Endothelial cell of hepatic sinusoid (primary cell): ENCODE data around the gene TULP4.

Source experiments
- in situ Hi-C: cut with HindIII; loops from 2 replicates; pipeline ENCODE4 v1.10.0; 2017; ENCODE audit warnings: low sequenced_read_pairs

Gene TULP4

DNA sequence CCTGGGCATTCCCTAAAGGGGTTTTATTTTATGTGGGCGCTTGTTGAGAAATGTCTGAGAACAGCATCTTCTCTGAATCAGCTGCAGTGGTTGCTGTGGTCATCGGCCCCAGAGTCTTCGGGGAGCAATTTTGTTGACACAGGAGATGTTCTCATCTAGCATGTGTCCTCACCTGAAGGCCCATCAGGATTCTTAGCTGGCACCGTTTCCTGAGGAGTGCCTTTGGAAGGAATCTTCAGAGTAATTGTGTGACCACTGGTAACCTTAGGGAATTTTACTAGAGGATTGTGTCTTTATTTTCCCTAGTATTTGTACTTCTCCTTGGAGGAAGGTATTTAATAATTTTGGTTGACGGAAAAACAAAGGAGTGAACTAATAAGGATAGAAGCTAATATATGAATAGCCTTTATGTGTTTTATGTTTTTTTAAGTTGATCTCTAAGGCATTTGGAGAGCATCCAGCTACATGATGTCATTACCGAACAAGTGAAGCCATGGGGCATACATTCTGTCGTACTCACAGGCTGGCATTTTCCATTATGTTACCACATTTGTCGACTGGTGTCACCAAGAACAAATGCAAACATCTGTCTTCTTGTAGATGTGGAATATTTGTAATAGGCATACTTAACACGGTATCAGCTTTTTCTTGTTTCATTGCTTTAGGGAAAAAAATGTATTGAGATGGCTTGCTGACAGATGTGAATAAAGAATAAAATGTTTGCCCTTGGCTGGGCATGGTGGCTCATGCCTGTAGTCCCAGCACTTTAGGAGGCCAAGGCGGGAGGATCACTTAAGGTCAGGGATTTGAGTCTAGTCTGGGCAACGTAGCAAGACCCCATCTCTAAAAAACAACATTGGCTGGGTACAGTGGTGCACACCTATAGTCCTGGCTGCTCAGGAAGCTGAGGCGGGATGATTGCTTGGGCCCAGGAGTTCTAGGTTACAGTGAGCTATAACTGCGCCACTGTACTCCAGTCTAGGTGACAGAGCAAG, 41.9 kb downstream of the TULP4 start:
- in situ Hi-C loops, result no loop called here

DNA sequence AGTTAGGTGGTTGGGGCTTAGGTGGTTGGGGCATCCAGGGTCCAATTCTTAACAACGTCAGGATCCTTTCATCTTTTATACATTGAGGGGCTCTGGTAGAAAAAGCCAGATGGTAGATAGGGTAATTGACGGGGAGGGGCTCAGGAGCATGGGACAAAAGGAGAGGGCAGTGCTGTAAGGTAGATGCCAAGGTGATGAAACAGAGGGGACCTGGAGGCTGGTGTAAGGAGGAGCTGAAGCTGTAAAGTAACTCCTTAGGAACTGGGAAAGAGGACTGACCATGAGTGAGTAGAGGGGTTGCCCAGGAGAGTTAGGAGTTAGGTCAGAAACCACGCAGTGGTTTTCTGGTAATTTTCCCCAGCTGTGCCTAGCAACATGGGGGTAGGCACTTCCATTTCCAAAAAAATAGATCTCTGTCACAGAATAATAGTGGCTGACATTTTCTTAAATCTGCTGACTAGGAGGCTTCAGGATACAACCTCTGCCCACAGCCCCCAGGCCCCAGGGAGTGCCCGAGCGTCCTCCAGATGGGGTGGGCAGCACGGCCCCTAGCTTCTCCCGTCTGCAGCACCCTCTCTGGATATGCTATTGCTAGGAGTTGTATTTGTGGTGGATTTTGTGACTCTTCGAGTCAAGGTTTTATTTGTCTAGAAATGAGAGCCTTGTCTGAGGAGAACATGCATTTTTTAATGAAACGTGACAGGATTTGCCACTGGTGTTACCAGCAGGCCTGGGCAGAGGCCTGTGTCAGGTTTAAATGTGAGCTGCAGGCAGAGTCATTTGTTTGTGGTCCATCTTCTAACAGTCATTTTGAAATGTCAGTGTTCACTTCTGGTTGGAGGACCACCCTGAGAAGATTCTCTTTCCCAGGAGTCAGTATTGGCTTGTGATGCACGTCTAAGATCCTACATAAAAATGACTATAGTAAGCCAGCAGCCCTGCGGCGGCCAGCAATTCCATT, 44.6 kb downstream of the TULP4 start:
- in situ Hi-C loops, result no loop called here

DNA sequence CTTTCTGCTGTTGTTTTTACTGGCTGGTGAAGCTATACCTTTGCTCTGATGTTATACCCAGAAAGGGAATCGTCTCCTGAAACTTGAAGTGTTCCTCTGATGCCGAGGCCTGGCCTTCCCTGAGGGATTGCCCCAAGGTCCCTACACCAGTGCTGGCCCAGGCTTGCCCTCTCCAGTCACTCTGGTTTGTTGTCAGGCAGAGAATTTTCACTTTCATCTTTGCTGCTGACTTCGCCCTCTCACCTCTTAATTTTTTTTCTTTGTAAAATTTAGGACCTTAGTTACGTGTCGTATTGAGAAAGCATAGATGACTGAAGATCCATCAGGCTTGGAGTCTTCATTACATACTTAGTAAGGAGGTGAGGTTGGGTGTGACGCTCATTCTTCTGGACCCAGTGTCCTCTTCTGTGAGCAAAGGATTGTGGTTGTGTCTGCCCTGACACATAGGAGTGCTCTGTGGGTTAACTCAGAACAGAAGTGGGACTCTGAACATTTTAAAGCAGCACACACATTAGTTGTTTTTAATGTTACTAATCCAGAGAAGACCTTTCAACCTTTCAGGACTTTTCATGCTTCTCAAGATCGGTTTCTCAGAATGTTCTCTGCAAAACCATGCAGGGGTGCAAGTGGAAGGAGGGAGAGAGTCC, 45.4 kb downstream of the TULP4 start:
- in situ Hi-C loops, result no loop called here

DNA sequence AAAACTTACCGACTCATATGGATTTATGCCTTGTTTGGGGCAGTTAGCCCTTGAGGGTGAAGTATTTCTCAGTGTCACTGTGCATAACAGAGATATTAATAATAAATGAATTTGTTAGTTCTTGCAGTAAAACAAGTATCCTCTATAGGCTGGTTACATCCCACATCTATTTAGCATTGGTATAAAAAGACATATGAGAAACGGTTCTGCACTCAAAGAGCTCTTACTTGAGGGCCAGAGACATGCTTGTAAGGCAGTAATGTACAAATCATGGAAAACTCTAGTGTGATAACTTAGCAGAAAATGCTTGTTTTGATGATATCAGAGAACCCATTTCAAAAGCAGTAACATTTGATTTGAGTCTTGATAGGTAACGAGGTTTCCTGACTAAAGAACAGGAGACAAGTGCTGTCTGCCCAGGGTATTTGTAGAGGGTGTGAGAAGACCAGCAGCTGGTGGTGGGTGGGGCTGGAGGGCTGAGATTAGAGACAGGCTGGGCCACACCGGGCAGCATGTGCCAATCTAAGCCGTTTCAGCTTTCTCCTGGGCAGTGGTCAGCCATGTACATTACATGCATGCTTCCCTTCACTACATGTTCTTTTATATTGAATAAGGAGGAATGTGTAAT, 46.3 kb downstream of the TULP4 start:
- in situ Hi-C loops, result no loop called here

DNA sequence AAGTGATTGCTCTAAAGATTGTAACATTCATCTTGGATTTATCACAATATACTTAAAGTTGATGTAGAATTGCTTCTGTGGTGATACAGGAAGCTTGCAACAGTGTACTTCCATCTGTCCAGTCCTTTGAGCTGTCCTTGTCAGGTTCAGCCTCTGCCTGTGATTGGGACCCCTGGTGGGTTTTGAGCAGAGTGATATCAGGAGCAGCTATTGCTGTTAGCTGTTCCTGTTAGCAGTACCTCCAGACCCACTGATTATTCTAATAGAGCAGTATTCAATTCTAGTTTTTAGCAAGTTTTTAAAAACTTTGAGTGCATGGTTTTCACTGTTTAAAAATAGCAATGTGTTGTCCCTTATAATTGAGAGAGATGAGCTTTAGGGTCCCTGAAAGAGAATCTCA, 48.8 kb downstream of the TULP4 start:
- in situ Hi-C loops, result no loop called here

DNA sequence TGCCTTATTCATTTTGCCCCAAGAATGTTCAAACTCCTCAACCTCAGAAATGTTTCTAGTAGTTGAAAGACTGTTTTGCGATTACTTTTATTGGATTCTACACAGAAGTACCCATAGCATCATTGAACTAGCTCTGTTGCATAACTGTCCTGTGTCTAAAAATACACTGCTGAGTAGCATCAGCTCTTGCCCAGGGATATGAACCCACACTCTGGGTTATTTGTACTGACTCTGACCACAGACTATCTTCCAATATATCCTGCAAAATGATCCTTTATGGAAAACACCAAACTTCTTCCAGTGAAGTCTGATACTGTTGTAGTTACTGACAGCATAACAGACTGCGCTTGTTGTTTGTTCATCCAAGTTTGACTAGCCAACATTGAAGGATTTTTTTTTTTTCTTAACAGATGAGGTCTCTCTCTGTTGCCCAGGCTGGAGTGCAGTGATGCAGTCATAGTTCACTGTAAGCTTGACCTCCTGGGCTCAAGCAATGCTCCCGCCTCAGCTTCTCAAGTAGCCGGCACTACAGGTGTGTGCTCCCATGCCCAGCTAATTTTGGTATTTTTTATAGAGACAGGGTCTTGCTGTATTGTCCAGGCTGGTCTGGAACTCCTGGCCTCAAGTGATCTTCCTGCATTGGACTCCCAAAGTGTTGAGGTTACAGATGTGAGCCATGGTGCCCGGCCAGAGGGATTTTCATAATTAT, 49.9 kb downstream of the TULP4 start:
- in situ Hi-C loops, result no loop called here

DNA sequence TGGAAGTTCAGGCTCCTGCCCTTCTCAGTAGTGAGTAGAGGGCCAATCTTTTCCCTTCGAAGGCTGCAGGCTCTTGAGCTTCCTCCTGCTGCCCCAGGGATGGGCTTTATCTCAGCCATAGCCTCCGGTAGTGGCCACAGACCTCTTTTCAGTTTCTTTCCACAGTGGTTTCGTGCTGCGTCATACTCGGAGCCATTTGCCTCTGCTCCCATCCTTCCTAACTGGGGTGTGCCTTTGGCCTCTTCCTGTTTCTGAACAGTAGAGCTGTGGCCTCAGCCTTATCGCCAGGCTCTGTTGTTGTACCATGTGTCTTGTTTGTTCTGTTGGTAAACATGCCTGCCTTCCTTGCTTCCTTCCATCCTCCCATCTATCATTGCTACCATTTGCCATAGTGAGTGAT, 54.1 kb downstream of the TULP4 start:
- in situ Hi-C loops, result no loop called here

DNA sequence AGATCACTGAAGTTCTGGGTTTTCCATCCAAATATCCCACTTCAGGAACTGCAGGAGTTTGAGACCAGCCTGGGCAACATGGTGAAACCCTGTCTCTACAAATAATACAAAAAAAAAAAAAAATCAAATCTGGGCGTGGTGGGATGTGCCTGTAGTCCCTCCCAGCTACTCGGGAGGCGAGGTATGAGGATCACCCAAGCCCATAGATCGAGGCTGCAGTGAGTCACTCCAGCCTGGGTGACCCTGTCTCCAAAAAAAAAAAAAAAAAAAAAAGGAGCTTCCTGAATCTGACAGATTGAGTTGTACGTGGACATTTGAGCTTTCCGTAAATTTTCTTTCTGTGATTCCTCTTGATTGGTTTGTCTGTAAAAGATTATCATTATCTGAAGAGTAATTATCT, 55.6 kb downstream of the TULP4 start:
- in situ Hi-C loops, result no loop called here

DNA sequence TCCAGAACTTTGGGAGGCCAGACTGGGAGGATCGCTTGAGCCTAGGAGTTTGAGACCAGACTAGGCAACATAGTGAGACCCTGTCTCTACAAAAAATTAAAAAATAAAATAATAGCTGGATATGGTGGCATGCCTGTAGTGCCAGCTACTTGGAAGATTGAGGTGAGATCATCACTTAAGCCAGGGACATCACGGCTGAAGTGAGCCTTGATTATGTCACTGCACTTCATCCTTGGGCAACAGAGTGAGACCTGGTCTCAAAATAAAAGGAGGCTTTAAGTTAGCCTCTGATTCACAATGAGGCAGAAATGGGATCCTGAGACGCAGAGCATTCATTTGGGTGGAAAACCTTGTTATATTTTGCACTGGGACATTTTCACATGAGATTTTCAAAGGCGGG, 57.0 kb downstream of the TULP4 start:
- in situ Hi-C loops, result no loop called here

DNA sequence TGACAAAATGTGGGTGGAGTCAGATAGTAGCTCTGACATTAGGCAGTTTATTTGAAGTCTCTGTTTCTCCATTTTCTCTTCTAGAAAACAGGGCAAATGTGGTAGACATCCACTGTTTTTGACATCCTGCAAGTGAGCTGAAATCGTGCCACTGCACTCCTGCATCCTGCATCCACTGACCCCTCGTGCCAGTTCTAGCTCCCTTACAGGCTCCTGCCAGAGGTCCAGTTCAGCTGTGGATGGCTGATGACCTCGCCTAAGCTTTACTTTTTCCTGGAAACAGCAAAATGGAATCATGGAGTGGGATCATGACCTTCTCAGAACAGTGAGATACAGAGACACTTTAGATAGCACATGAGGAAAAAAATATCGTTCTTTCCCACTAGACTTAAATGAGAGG, 58.5 kb downstream of the TULP4 start:
- in situ Hi-C loops, result no loop called here

DNA sequence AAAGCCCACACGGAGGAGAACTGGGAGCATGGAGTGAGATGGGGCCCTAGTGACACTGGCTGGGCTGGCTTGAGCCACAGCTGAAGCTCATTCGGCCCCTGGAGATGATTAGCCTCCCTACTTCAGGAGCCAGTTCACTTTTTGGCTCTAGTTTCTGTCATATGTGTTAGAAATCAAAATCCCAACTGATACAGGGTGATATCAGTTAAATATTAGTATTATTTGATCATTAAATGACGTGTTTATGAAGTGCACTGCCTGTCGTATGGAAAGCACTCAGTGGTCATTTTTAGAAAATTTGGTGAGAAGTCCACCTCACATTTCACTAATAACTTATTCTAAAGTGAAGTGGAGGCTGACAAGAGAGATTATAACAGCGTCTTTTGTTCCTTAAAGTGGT, 59.0 kb downstream of the TULP4 start:
- in situ Hi-C loops, result no loop called here

DNA sequence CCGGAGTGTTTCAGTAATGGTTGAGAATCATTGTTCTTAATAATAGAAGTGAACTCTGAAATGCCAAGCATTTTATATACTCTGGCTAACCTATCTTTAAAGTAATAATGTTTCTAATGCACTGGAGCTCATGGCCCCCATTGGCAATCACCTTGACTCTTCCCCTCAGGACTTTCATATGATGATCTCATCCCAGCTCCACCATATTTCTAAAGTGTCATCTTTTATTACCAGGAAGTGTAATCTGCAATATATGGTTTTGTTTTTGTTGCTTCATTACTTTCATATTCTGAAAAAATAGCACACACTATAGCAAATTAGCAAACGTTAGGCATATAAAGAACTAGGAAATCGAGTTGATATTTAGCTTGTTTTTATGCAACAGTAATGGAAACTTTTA, 60.3 kb downstream of the TULP4 start:
- in situ Hi-C loops, result no loop called here

DNA sequence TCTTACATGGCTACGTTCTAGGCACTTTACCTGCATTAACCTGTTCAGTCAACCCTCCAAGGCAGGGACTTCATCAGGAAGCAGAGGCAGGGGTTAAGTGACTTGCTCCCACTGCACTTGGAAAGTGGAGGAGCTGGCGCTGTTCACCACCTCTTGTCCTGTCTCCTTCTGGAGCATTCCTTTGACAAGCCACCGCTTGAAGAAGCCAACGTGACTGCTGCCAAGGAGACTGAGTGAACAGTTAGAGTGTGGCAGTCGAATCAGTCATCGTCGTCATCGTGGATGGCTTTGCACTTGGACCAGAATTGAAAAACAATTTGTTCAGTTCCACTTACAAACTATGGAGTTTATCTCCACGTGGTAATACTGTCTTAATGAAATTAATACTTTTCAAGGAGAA, 60.9 kb downstream of the TULP4 start:
- in situ Hi-C loops, result no loop called here

DNA sequence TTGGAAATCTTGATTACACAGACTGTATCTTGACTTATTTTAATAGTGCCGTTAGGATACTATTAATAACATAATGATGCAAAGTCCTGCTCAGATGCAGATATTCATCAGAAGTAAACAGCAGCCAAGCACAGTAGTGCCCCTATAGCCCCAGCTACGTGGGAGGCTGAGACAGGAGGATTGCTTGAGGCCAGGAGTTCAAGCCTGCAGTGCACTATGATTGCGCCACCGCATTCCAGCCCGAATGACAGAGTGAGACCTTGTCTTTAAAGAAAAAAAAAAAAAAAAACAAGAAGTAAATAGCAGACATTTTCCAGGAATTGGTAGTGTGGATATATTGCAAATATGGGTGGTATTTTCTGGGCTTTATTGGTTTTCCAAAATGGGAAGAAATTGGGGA, 61.8 kb downstream of the TULP4 start:
- in situ Hi-C loops, result no loop called here

DNA sequence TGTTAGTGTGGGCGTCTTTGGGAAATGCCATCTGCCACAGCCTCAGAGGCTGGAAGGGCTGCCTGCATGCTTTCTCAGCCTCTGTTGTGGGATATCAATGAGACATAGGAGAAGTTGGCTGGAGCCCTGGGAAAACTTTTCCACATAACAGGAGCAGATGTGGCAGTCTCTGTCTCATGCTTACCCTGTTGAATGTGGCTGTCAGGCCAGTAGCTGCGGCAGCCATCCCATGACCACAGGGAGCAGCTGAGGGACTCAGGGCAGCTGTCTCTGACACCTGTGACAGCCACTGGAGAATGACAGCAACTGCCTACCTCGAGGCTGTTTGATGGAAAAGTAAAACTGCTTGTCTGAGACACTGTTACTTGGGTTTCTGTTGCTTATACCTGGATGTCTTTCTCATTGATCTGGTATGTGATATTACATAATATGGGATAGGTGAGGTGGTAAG, 64.4 kb downstream of the TULP4 start:
- in situ Hi-C loops, result no loop called here

DNA sequence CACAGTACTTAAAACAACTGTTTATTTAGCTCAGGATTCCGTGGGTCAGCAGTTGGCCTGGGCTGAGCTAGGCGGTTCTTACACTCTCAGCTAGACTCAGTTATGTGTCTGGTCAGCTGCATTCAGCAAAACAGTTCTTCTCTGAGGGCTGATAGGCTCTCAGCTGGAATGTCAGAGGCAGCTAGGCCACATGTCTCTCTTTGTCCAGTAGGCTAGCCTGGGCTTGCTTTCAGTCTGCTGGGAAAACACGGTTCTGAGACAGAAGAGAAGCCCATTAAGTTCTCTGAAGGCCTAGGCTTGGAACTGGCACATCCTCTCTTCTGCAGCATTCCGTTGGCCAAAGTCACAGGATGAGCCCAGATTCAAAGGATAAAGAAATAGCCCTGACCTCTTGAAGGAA, 65.6 kb downstream of the TULP4 start:
- in situ Hi-C loops, result no loop called here

DNA sequence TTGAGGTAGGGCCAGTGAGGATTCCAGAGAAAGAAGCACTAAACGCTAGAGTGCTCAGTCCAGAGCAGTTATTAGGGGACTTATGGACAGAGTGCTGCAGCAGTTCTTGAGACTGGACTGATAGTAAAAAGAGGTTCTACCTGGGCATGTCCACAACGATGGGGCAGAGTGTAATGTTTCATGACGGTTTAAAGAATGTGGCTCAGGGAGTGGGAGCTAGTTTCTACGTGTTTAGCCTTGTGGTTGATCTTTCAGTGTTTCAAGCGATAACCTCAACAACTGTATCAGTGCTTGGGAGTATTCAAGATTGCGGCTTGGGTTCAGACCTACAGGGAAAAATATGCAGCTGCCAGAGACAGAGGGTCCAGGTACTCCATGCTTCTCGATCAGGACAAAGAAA, 67.1 kb downstream of the TULP4 start:
- in situ Hi-C loops, result no loop called here

DNA sequence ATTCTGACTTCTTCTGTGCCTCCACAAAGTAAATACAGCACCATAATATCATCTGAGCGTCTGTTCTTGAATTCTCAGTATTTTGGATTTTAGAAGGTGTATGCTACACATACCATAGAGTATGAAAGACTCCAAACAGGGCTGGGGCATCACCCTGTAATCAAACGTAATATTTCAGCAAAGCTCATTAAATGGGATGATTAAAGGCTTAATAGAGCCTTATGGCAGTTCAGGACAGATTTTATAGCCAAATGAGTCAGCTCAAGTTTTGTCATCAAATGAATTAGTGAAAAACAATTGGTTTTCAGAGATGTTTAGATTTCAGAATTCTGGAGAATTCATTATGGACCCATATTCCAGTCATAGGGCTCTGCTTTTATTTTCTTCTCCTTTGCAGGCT, 68.9 kb downstream of the TULP4 start:
- in situ Hi-C loops, result no loop called here

DNA sequence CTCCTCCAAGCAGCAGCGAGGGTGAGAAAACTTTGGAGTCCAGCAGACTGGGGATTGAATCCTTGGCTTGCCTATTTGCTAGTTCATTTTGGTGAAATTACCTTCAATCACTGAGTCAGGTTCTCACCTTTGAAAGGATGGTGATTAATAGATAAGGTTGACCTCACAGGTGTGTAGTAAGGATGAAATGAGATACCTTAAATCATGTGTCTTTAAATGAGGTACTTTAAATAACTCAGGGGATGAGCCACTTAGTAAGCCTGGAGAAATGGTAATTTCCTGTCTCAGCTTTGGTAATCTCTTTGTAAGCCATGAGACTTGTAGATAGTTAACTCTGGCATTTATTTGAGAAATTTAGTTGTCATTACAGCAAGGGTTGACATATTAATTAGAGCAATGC, 70.2 kb downstream of the TULP4 start:
- in situ Hi-C loops, result no loop called here

DNA sequence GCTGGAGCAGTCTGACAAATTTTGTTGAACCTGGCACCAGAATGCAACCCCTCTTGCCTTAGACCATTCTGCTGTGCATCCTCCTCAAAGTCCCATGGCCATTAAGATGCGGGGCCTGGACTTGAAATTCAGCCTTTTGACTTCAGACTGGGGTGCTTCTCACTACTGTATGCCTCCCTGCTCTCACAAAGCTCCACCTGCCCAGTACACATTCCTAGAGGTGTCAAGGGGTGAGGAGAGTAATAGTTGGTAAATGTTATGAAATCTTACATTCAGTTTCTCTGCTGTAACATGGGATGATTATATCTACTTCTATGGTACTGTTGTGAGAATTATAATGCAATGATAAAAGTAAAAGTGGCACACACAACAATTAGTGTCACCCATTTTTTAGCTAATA, 70.8 kb downstream of the TULP4 start:
- in situ Hi-C loops, result no loop called here
